Measurements from ENCODE around the gene ACVR2B. TPM values are rescaled to one million over a fixed set of nuclear protein-coding genes. Genes with fewer than 3 reads are reported as not detected.

The ACVR2B gene
- total RNA-seq, 4 donors from 2014 or later: 8.7 to 15.3 (median 12.6) TPM

- 85 to 86% methylated on average over 7 of the region's 7 CpGs for WGBS, 2 donors
- no peak for DNase-seq (ENCODE audit: low spot score in 2 of 2)
- Histone ChIP-seq H3K4me3 (no peak overlapping the region), H3K4me1 (peaks cover 0 to 35% (median 0%) of the 10 kb centered on the region in 4 donors), H3K9me3 (peaks cover 0 to 4% (median 1%) of the 10 kb centered on the region in 4 donors), H3K36me3 (peaks cover 0 to 29% (median 0%) of the 10 kb centered on the region in 3 donors), H3K27me3 (no peaks in the 10 kb centered on the region), H3K27ac (no peak overlapping the region)
- no peak for TF ChIP-seq CTCF (IDR thresholded peaks at IDR 0.05)
- no peak for TF ChIP-seq EP300 (IDR thresholded peaks at IDR 0.05)
These were observed 21.4 kb downstream of the ACVR2B start for GRCh38 chr3:38474928-38475605.

- no peak overlapping the region for H3K4me3 ChIP-seq
- DNase-seq (ENCODE audit: low spot score in 2 of 2): no peak
- 82 to 85% methylated on average over 6 of the region's 6 CpGs for WGBS, 2 donors
These were observed 22.0 kb downstream of the ACVR2B start for GRCh38 chr3:38475716-38476115.

GRCh38 chr3:38476157-38476756 is 22.6 kb downstream of the ACVR2B start:
- no peak overlapping the region for H3K27ac ChIP-seq
- no peaks in the 10 kb centered on the region for H3K27me3 ChIP-seq
- no peak for DNase-seq (ENCODE audit: low spot score in 2 of 2)
- no peak overlapping the region for H3K4me3 ChIP-seq
- H3K4me1 ChIP-seq: peaks cover 0 to 30% (median 0%) of the 10 kb centered on the region in 4 donors
- peaks cover 0 to 40% (median 3%) of the 10 kb centered on the region in 3 donors for H3K36me3 ChIP-seq
- TF ChIP-seq CTCF (IDR thresholded peaks at IDR 0.05) (no peak), EP300 (IDR thresholded peaks at IDR 0.05) (no peak), POLR2A (IDR thresholded peaks at IDR 0.05) (no peak)
- H3K9me3 ChIP-seq: no peaks in the 10 kb centered on the region
- WGBS, 2 donors: 79 to 90% methylated on average over 4 of the region's 5 CpGs

More at GRCh38 chr3:38475716-38476115, 22.0 kb downstream of the ACVR2B start:
- H3K4me1 ChIP-seq: peaks cover 0 to 35% (median 0%) of the 10 kb centered on the region in 4 donors
- no peaks in the 10 kb centered on the region for H3K9me3 ChIP-seq
- no peak for TF ChIP-seq EP300 (IDR thresholded peaks at IDR 0.05)
- no peak for TF ChIP-seq CTCF (IDR thresholded peaks at IDR 0.05)
- no peak for TF ChIP-seq POLR2A (IDR thresholded peaks at IDR 0.05)
- no peak overlapping the region for H3K27ac ChIP-seq
- no peaks in the 10 kb centered on the region for H3K27me3 ChIP-seq
- peaks cover 0 to 35% (median 2%) of the 10 kb centered on the region in 3 donors for H3K36me3 ChIP-seq

- 81 to 90% methylated on average over 21 of the region's 21 CpGs for WGBS, 2 donors
- H3K27me3 ChIP-seq: no peaks in the 10 kb centered on the region
- no peaks in the 10 kb centered on the region for H3K9me3 ChIP-seq
- DNase-seq (ENCODE audit: low spot score in 2 of 2): no peak
- no peak overlapping the region for H3K4me3 ChIP-seq
- peaks cover 0 to 25% (median 0%) of the 10 kb centered on the region in 4 donors for H3K4me1 ChIP-seq
- no peak overlapping the region for H3K27ac ChIP-seq
- TF ChIP-seq POLR2A (IDR thresholded peaks at IDR 0.05): no peak
- TF ChIP-seq EP300 (IDR thresholded peaks at IDR 0.05): no peak
- no peak for TF ChIP-seq CTCF (IDR thresholded peaks at IDR 0.05)
- peaks cover 1 to 49% (median 3%) of the 10 kb centered on the region in 3 donors for H3K36me3 ChIP-seq
These were observed 23.5 kb downstream of the ACVR2B start for GRCh38 chr3:38477057-38477820.
